ENCODE results near the gene ZNF648.
"Not testable (repeated sequence)": the region's sequence is repeated elsewhere in the genome, so short reads cannot be mapped to it uniquely, and the experiment has no call there.

Gene ZNF648

GRCh38 chr1:182069028-182069466 lies 7.5 kb upstream of the ZNF648 start:
- DNase-seq = no peak

GRCh38 chr1:182066934-182067333 lies 5.4 kb upstream of the ZNF648 start:
- no peak for DNase-seq

GRCh38 chr1:182065126-182065845 lies 3.8 kb upstream of the ZNF648 start:
- DNase-seq = no peak

- DNase-seq = no peak
Observed at GRCh38 chr1:182064611-182065010, 3.1 kb upstream of the ZNF648 start.

- no peak for DNase-seq
Observed at GRCh38 chr1:182062223-182062622, 711 bp upstream of the ZNF648 start.

- DNase-seq = no peak
Observed at GRCh38 chr1:182060877-182061276, 635 bp downstream of the ZNF648 start.

GRCh38 chr1:182059936-182060335 lies 1.6 kb downstream of the ZNF648 start:
- no peak for DNase-seq

- DNase-seq = no peak
Observed at GRCh38 chr1:182056601-182057366, 4.7 kb downstream of the ZNF648 start.

GRCh38 chr1:182054698-182055326 lies 6.7 kb downstream of the ZNF648 start:
- DNase-seq = no peak

- DNase-seq = no peak
Observed at GRCh38 chr1:182052355-182052754, 9.2 kb downstream of the ZNF648 start.

- no peak for DNase-seq
Observed at GRCh38 chr1:182051938-182052337, 9.6 kb downstream of the ZNF648 start.

- DNase-seq = no peak
Observed at GRCh38 chr1:182050481-182051448, 10.7 kb downstream of the ZNF648 start.

- no peak for DNase-seq
Observed at GRCh38 chr1:182048562-182048961, 12.9 kb downstream of the ZNF648 start.

GRCh38 chr1:182046763-182047162 lies 14.7 kb downstream of the ZNF648 start:
- no peak for DNase-seq

GRCh38 chr1:182045481-182045880 lies 16.0 kb downstream of the ZNF648 start:
- DNase-seq = not testable (repeated sequence)

GRCh38 chr1:182041615-182042014 lies 19.9 kb downstream of the ZNF648 start:
- no peak for DNase-seq

- no peak for DNase-seq
Observed at GRCh38 chr1:182038220-182038619, 23.3 kb downstream of the ZNF648 start.

GRCh38 chr1:182035097-182035770 lies 26.3 kb downstream of the ZNF648 start:
- DNase-seq = no peak

- DNase-seq = no peak
Observed at GRCh38 chr1:182032251-182032650, 29.3 kb downstream of the ZNF648 start.

- peak; percentile 96 for DNase-seq
Observed at GRCh38 chr1:182029379-182030331, 31.9 kb downstream of the ZNF648 start.

- no peak for DNase-seq
Observed at GRCh38 chr1:182029002-182029378, 32.5 kb downstream of the ZNF648 start.

All from activated CD4-positive, alpha-beta T cell treated with anti-CD3 and anti-CD28 coated beads for 1 hour (primary cell).